ENCODE results near the gene CDADC1. TPM values are rescaled to one million over a fixed set of nuclear protein-coding genes. Genes with fewer than 3 reads are reported as not detected.

CDADC1 gene
- total and polyA plus RNA-seq, 2 of the 13 experiments (the other 11 are each of a cell fraction or from before 2014, with no cell fraction given) = 2.4 to 9.0 TPM

DNA sequence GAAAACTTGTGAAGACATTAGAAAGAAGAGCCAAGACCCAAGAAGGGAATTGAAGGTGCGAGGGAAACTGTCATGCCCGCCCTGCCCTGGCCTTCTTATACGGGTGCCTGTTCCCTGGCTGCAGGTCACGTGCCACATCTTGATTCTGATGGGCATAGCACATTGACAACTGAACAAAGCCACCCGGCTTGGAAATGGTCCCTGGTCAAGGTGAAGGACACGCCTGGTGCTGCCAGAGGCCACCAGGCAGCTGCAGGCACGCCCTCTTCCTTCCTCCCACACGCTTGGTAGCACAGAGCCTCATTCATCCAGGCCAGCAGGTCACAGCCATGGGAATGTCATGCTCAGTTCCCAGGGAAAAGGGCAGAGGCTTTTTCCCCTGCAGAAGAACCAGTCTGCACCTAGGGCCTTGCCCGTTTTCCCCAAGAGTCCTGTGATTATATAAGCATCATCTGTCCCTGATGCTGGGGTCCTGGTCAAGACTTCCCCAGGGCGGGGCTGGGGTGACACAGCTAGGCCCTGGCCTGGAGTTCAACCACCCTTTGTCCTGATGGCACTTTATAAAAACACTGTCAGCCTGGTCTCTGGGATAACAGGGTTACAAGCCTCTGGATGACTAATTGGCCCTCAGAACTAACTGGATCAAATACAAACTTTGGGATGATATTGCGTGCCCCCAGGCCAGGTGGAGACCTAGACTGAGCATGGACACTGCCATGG lies 56.0 kb downstream of the CDADC1 start (continued):
- TF ChIP-seq ZNF766 (CRISPR knock-in tag; IDR thresholded peaks at IDR 0.05; ENCODE audit: borderline replicate concordance) (peak; percentile 46; the same call in 1 of the 2 replicates), NCOR1 (IDR thresholded peaks at IDR 0.05; ENCODE audit: borderline replicate concordance, low read length) (peak; percentile 54; the same call in 1 of the 2 replicates), KLF15 (CRISPR knock-in tag; IDR thresholded peaks at IDR 0.05; ENCODE audit: borderline replicate concordance) (peak; percentile 53; the same call in 1 of the 2 replicates), SMC3 (IDR thresholded peaks at IDR 0.05; ENCODE audit: low read length) (no peak), RARA (CRISPR knock-in tag; IDR thresholded peaks at IDR 0.05) (peak; percentile 96), ZNF883 (CRISPR knock-in tag; IDR thresholded peaks at IDR 0.05; ENCODE audit: not compliant biosample characterization) (no peak), ETV6 (CRISPR knock-in tag; conservative IDR thresholded peaks at IDR 0.05) (no peak), JUNB (CRISPR knock-in tag; IDR thresholded peaks at IDR 0.05; ENCODE audit: borderline replicate concordance) (no peak)
- TF ChIP-seq, protein P1, sequence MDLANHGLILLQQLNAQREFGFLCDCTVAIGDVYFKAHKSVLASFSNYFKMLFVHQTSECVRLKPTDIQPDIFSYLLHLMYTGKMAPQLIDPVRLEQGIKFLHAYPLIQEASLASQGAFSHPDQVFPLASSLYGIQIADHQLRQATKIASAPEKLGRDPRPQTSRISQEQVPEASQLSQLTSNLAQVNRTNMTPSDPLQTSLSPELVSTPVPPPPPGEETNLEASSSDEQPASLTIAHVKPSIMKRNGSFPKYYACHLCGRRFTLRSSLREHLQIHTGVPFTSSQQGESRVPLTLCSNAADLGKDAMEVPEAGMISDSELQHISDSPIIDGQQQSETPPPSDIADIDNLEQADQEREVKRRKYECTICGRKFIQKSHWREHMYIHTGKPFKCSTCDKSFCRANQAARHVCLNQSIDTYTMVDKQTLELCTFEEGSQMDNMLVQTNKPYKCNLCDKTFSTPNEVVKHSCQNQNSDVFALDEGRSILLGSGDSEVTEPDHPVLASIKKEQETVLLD (CRISPR knock-in tag; IDR thresholded peaks at IDR 0.05; ENCODE audit: low read depth) = no peak
- TF ChIP-seq, protein P2, sequence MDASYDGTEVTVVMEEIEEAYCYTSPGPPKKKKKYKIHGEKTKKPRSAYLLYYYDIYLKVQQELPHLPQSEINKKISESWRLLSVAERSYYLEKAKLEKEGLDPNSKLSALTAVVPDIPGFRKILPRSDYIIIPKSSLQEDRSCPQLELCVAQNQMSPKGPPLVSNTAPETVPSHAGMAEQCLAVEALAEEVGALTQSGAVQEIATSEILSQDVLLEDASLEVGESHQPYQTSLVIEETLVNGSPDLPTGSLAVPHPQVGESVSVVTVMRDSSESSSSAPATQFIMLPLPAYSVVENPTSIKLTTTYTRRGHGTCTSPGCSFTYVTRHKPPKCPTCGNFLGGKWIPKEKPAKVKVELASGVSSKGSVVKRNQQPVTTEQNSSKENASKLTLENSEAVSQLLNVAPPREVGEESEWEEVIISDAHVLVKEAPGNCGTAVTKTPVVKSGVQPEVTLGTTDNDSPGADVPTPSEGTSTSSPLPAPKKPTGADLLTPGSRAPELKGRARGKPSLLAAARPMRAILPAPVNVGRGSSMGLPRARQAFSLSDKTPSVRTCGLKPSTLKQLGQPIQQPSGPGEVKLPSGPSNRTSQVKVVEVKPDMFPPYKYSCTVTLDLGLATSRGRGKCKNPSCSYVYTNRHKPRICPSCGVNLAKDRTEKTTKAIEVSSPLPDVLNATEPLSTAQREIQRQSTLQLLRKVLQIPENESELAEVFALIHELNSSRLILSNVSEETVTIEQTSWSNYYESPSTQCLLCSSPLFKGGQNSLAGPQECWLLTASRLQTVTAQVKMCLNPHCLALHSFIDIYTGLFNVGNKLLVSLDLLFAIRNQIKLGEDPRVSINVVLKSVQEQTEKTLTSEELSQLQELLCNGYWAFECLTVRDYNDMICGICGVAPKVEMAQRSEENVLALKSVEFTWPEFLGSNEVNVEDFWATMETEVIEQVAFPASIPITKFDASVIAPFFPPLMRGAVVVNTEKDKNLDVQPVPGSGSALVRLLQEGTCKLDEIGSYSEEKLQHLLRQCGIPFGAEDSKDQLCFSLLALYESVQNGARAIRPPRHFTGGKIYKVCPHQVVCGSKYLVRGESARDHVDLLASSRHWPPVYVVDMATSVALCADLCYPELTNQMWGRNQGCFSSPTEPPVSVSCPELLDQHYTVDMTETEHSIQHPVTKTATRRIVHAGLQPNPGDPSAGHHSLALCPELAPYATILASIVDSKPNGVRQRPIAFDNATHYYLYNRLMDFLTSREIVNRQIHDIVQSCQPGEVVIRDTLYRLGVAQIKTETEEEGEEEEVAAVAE (CRISPR knock-in tag; IDR thresholded peaks at IDR 0.05; ENCODE audit: borderline replicate concordance) = 0 out of 2 replicates have a peak, but pooled peaks have one; percentile 17
- TF ChIP-seq, protein P3, sequence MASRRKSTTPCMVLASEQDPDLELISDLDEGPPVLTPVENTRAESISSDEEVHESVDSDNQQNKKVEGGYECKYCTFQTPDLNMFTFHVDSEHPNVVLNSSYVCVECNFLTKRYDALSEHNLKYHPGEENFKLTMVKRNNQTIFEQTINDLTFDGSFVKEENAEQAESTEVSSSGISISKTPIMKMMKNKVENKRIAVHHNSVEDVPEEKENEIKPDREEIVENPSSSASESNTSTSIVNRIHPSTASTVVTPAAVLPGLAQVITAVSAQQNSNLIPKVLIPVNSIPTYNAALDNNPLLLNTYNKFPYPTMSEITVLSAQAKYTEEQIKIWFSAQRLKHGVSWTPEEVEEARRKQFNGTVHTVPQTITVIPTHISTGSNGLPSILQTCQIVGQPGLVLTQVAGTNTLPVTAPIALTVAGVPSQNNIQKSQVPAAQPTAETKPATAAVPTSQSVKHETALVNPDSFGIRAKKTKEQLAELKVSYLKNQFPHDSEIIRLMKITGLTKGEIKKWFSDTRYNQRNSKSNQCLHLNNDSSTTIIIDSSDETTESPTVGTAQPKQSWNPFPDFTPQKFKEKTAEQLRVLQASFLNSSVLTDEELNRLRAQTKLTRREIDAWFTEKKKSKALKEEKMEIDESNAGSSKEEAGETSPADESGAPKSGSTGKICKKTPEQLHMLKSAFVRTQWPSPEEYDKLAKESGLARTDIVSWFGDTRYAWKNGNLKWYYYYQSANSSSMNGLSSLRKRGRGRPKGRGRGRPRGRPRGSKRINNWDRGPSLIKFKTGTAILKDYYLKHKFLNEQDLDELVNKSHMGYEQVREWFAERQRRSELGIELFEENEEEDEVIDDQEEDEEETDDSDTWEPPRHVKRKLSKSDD (CRISPR knock-in tag; IDR thresholded peaks at IDR 0.05; ENCODE audit: low read depth) = no peak
- TF ChIP-seq, protein P4, sequence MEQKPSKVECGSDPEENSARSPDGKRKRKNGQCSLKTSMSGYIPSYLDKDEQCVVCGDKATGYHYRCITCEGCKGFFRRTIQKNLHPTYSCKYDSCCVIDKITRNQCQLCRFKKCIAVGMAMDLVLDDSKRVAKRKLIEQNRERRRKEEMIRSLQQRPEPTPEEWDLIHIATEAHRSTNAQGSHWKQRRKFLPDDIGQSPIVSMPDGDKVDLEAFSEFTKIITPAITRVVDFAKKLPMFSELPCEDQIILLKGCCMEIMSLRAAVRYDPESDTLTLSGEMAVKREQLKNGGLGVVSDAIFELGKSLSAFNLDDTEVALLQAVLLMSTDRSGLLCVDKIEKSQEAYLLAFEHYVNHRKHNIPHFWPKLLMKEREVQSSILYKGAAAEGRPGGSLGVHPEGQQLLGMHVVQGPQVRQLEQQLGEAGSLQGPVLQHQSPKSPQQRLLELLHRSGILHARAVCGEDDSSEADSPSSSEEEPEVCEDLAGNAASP (CRISPR knock-in tag; IDR thresholded peaks at IDR 0.05; ENCODE audit: borderline replicate concordance) = peak; percentile 71; the same call in 1 of the 2 replicates
- TF ChIP-seq, protein P5, sequence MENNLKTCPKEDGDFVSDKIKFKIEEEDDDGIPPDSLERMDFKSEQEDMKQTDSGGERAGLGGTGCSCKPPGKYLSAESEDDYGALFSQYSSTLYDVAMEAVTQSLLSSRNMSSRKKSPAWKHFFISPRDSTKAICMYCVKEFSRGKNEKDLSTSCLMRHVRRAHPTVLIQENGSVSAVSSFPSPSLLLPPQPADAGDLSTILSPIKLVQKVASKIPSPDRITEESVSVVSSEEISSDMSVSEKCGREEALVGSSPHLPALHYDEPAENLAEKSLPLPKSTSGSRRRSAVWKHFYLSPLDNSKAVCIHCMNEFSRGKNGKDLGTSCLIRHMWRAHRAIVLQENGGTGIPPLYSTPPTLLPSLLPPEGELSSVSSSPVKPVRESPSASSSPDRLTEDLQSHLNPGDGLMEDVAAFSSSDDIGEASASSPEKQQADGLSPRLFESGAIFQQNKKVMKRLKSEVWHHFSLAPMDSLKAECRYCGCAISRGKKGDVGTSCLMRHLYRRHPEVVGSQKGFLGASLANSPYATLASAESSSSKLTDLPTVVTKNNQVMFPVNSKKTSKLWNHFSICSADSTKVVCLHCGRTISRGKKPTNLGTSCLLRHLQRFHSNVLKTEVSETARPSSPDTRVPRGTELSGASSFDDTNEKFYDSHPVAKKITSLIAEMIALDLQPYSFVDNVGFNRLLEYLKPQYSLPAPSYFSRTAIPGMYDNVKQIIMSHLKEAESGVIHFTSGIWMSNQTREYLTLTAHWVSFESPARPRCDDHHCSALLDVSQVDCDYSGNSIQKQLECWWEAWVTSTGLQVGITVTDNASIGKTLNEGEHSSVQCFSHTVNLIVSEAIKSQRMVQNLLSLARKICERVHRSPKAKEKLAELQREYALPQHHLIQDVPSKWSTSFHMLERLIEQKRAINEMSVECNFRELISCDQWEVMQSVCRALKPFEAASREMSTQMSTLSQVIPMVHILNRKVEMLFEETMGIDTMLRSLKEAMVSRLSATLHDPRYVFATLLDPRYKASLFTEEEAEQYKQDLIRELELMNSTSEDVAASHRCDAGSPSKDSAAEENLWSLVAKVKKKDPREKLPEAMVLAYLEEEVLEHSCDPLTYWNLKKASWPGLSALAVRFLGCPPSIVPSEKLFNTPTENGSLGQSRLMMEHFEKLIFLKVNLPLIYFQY (CRISPR knock-in tag; IDR thresholded peaks at IDR 0.05; ENCODE audit: borderline replicate concordance) = no peak

Measured in HepG2 (cell line).